Natural killer cell (primary cell): ENCODE data around the gene TNS3. TPM values are rescaled to one million over a fixed set of nuclear protein-coding genes. Genes with fewer than 3 reads are reported as not detected.

ENCODE experiments used
- ATAC-seq, 3 donors: fragments of 150-1000 bp in 2 of 3; fragments of 200-7000 bp in 1 of 3; cut with Tn5 transposase; 1 replicate in 1 of 3; 2 replicates in 2 of 3; pipeline ENCODE4 v1.10.0; 2021; ENCODE audit warnings: mild to moderate bottlenecking in 2 of 3, moderate library complexity in 2 of 3
- DNase-seq, 2 donors: peaks; one replicate each; pipeline versions ENCODE4 v3.0.0 to v3.0.0-alpha.2; 2013 to 2021; ENCODE audit warnings: mixed read lengths in 1 of 2
- H3K27ac ChIP-seq: one replicate; pipeline ENCODE4 v1.5.1; 2013; ENCODE audit warnings: mild to moderate bottlenecking, low read length
- H3K27me3 ChIP-seq: one replicate; pipeline ENCODE4 v1.6.1; 2013; ENCODE audit warnings: low read length; ENCODE audit not compliant: control insufficient read depth, insufficient read depth
- H3K36me3 ChIP-seq: one replicate; pipeline ENCODE4 v1.6.1; 2013; ENCODE audit warnings: low read length; ENCODE audit not compliant: control insufficient read depth, insufficient read depth
- H3K4me1 ChIP-seq: one replicate; pipeline ENCODE4 v1.6.1; 2013; ENCODE audit warnings: low read length; ENCODE audit not compliant: control insufficient read depth, insufficient read depth
- H3K4me3 ChIP-seq: one replicate; pipeline ENCODE4 v1.5.1; 2013; ENCODE audit warnings: low read length
- H3K9me3 ChIP-seq: one replicate; pipeline ENCODE4 v1.6.1; 2013; ENCODE audit warnings: low read length; ENCODE audit not compliant: control insufficient read depth, insufficient read depth
- H3K27ac Mint-ChIP-seq, 2 donors: one replicate each; pipeline ENCODE4 v1.8.0; 2022; ENCODE audit warnings: mild to moderate bottlenecking in 2 of 2, mixed read lengths in 2 of 2, moderate library complexity in 1 of 2
- H3K27me3 Mint-ChIP-seq, 2 donors: one replicate each; pipeline ENCODE4 v1.8.0; 2022; ENCODE audit warnings: low read depth in 2 of 2, mixed read lengths in 2 of 2
- H3K36me3 Mint-ChIP-seq: one replicate; pipeline ENCODE4 v1.8.0; 2022; ENCODE audit warnings: mixed read lengths
- H3K4me1 Mint-ChIP-seq, 2 donors: one replicate each; pipeline ENCODE4 v1.8.0; 2022; ENCODE audit warnings: mixed read lengths in 2 of 2
- H3K4me3 Mint-ChIP-seq: one replicate; pipeline ENCODE4 v1.8.0; 2022; ENCODE audit warnings: mild to moderate bottlenecking, moderate library complexity, mixed read lengths
- H3K9me3 Mint-ChIP-seq, 2 donors: one replicate each; pipeline ENCODE4 v1.8.0; 2022; ENCODE audit warnings: mixed read lengths in 2 of 2
- CTCF ChIP-seq: fragments of 200-600 bp; IDR thresholded peaks from one replicate; pipeline ENCODE4 v1.8.0; 2022; ENCODE audit warnings: antibody characterized with exemption
- WGBS: methylation state at CpG from one replicate; pipeline ENCODE4 v1.1.7; 2013; ENCODE audit warnings: missing lambda C conversion rate; ENCODE audit not compliant: insufficient coverage; 5-methylcytosine and 5-hydroxymethylcytosine counted together
- intact Hi-C: fragments of 100-400 bp; cut with micrococcal nuclease; formaldehyde crosslinking; loops from one replicate; pipeline ENCODE4 v1.14.2; 2022
- total RNA-seq, 4 donors: library from RNA; stranded (reverse); fragments of 120-200 nt in 1 of 4; gene quantifications; one replicate each; pipeline versions ENCODE4 v1.2.3 to v1.2.4, GENCODE V29; 2013 to 2022

Gene TNS3
- total RNA-seq, 3 donors from 2014 or later (not counting 1 experiment from before 2014, with no cell fraction given) = 1.6 to 3.5 (median 2.9) TPM

GRCh38 chr7:47303014-47303694 lies 278.8 kb downstream of the TNS3 start:
- DNase-seq = no peak
- WGBS = 94% methylated on average over 30 of the region's 30 CpGs
- Histone ChIP-seq H3K4me3 (no peak overlapping the region), H3K4me1 (no peaks in the 10 kb centered on the region), H3K9me3 (no peaks in the 10 kb centered on the region), H3K27me3 (no peaks in the 10 kb centered on the region), H3K27ac (no peak overlapping the region), H3K36me3 (no peaks in the 10 kb centered on the region)
- no peaks in the 10 kb centered on the region for H3K27me3 Mint-ChIP-seq
- H3K27ac Mint-ChIP-seq = no peak overlapping the region
- ATAC-seq = no peak
- intact Hi-C loops = no loop called here
- H3K36me3 Mint-ChIP-seq = no peaks in the 10 kb centered on the region
- no peaks in the 10 kb centered on the region for H3K4me1 Mint-ChIP-seq
- no peak for TF ChIP-seq CTCF
- no peaks in the 10 kb centered on the region for H3K9me3 Mint-ChIP-seq
- no peak overlapping the region for H3K4me3 Mint-ChIP-seq

- Mint-ChIP-seq H3K27me3 (no peaks in the 10 kb centered on the region), H3K9me3 (no peaks in the 10 kb centered on the region), H3K36me3 (no peaks in the 10 kb centered on the region), H3K4me3 (no peak overlapping the region), H3K27ac (no peak overlapping the region), H3K4me1 (no peaks in the 10 kb centered on the region)
- H3K9me3 ChIP-seq = no peaks in the 10 kb centered on the region
- no peaks in the 10 kb centered on the region for H3K27me3 ChIP-seq
- no peak overlapping the region for H3K4me3 ChIP-seq
- no peaks in the 10 kb centered on the region for H3K36me3 ChIP-seq
- ATAC-seq (no peak), DNase-seq (no peak)
- H3K27ac ChIP-seq = no peak overlapping the region
- no peaks in the 10 kb centered on the region for H3K4me1 ChIP-seq
- no peak for TF ChIP-seq CTCF
- WGBS = 83% methylated on average over 2 of the region's 3 CpGs
- intact Hi-C loops = no loop called here
Measured at GRCh38 chr7:47302560-47302959, 279.4 kb downstream of the TNS3 start.

GRCh38 chr7:47301657-47302295 lies 280.1 kb downstream of the TNS3 start:
- TF ChIP-seq CTCF = no peak
- Mint-ChIP-seq H3K4me1 (no peaks in the 10 kb centered on the region), H3K36me3 (no peaks in the 10 kb centered on the region), H3K27me3 (no peaks in the 10 kb centered on the region), H3K4me3 (no peak overlapping the region), H3K9me3 (no peaks in the 10 kb centered on the region), H3K27ac (no peak overlapping the region)
- Histone ChIP-seq H3K27ac (no peak overlapping the region), H3K9me3 (no peaks in the 10 kb centered on the region), H3K36me3 (no peaks in the 10 kb centered on the region), H3K4me1 (no peaks in the 10 kb centered on the region), H3K27me3 (no peaks in the 10 kb centered on the region), H3K4me3 (no peak overlapping the region)
- no peak for ATAC-seq
- intact Hi-C loops = no loop called here
- 94% methylated on average over 10 of the region's 10 CpGs for WGBS
- DNase-seq = no peak

- H3K4me1 ChIP-seq = no peaks in the 10 kb centered on the region
- WGBS = 81% methylated on average over 6 of the region's 6 CpGs
- Mint-ChIP-seq H3K27me3 (no peaks in the 10 kb centered on the region), H3K27ac (no peak overlapping the region), H3K4me3 (no peak overlapping the region), H3K36me3 (no peaks in the 10 kb centered on the region), H3K4me1 (no peaks in the 10 kb centered on the region), H3K9me3 (no peaks in the 10 kb centered on the region)
- no peak overlapping the region for H3K4me3 ChIP-seq
- intact Hi-C loops = no loop called here
- no peak for ATAC-seq
- TF ChIP-seq CTCF = no peak
- no peaks in the 10 kb centered on the region for H3K27me3 ChIP-seq
- no peak overlapping the region for H3K27ac ChIP-seq
- DNase-seq = no peak
- no peaks in the 10 kb centered on the region for H3K36me3 ChIP-seq
- no peaks in the 10 kb centered on the region for H3K9me3 ChIP-seq
Measured at GRCh38 chr7:47301105-47301477, 280.8 kb downstream of the TNS3 start.
